GM18507 (cell line): Measurements from ENCODE around the gene ZDHHC21.

Experiments
- DNase-seq: peaks from one replicate; pipeline ENCODE4 v3.0.0; 2011; ENCODE audit warnings: low read depth; ENCODE audit not compliant: insufficient read length; ENCODE audit errors: extremely low spot score
- FAIRE-seq: peaks from 2 replicates; lab custom pipeline; 2011; peaks lifted over from hg19 to GRCh38; lab: Jason Lieb, UNC

ZDHHC21 gene, protein sequence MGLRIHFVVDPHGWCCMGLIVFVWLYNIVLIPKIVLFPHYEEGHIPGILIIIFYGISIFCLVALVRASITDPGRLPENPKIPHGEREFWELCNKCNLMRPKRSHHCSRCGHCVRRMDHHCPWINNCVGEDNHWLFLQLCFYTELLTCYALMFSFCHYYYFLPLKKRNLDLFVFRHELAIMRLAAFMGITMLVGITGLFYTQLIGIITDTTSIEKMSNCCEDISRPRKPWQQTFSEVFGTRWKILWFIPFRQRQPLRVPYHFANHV

DNA sequence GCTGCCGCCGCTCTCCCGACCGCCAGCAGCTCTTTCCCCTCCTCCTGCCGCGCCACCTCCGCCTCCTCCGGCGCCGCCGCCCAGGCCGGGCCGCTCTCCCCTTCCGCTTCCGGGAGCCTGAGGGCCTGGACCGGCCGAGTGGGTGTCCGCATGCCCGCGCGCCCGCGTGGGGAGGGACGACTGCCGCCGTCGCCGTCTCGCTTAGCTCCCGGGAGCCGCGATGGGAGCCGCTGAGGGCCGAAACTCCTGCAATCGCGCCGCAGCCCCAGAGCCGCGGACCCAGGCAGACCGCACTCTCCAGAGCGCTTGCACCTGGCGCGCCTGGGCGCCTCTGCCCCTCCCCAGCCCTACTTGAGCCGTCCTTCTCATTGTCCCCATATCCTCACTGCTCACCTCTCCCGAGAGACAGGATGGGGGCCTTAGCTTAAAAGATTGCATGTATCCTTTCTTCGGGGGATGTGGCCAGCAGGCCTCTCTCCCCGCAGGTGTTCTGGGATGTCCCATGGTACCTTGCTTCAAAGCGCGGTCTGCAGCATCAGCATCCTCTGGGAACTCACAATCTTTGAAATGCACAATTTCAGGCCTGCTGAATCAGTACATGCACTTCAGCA lies at the start of gene ZDHHC21:
TSS of gene ZDHHC21 (minus strand) at position 182 of the 611 bp plus-strand sequence. CDS start 19,092 bp downstream, outside the sequence.
- DNase-seq, result peak; percentile 58

DNA sequence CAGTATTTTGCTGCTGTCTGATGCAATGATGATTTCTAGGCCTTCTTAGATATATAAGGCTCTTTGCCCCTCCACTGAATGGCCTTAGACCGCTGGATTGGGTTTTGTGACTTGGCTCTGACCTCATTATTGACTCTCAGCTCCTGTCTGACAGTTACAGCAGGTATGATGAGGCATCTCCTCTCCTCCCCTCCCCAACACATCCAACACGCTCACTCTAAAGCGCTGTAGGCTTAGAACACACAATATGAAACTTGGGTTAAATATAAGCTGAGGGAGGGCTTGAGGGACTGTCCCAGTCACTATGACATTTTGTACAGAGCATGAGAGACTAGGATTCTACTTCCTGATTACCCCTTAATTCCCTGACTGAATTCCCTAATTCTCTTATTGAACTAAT lies 48.1 kb upstream of the ZDHHC21 start:
- FAIRE-seq (peak; percentile 36), DNase-seq (no peak)

More for the DNA sequence above, at the start of gene ZDHHC21:
- peak; percentile 82 for FAIRE-seq

DNA sequence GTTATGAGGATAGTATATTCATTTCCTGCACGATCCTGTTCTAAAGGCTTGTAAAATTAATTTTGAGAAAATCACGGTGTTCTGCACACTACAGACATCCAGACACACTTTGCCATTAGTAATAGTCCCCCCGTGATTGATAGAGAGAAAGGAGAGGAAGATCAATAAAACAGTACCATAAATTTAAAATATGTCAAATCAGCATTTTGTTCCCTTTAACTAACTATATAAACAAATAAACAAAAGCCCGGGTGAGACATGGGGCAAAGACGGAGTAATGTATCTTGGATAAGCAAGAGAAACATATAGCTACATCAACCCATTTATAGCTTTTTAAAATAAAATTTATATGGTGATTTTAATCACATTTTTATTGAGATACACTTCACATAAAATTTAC lies 39.9 kb upstream of the ZDHHC21 start:
- DNase-seq (no peak), FAIRE-seq (no peak)

DNA sequence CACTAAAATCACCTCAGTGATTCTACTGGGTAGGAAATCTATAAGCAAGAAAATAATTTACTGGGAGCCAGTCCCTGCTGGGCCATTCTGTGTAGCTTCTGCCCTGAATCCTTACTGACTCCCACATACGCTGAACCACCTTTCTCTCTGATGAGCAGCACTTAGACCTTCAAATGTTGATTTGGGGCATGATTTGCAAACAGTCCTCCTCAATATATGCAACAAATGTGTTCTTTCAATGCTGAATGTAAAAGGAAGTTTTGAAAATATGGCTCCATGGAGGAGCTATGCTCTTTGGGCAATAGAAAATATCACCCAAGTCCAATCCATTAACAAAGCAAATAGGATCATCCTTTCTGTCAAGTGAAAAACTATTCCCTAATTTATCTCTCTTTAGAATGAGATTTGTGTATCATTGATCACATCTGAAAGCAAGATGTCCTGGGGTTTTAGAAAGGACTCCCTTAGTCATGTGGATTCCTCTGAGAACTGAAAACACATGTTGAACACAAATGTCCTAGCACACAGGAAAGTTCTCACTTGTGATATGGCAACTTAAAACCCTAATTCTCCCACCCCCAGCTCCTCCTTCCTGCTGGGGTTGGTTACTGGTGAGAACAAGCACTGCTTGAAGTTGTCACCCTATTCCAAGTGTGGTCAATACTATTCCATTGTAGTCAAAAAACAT lies 38.2 kb upstream of the ZDHHC21 start:
- FAIRE-seq (no peak), DNase-seq (no peak)

DNA sequence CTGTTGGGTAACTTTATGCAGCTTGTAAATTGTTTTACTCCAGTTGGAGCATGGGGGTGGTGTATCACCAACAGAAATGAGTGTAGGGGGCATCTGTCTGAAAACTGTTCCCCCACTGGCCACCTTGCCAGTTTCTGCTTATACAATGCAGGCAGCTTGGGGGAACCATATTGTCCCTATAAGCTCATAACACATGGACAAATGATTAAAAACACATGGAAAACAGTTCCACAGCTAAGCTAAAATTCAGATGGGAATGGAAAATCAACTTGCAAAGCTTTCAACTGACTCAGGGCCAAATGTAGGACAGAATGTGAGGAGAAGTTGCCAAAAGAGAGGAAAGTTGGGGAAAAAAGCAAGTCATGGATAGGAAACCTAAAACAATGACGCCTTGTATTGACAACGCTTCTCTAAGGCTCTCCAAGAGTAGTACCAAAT lies 37.2 kb upstream of the ZDHHC21 start:
- FAIRE-seq (no peak), DNase-seq (no peak)

DNA sequence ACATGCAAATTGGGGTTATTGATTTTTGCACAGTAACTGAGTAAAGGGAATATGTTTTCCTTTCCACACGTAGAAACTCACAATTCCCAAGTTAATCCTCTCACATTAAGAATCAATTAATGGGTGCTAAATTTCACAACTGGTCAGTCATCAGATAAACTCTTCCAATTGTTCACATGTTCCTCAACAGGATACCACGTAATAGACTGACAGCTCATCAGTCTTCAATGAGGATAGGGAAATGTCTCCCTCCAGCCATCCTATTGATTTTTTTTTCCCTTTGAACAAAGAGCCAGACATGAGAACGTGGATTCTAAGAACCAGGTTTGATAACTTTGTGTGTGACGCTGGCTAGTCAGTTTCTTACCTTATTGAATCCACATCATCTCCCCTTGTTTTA lies 30.1 kb upstream of the ZDHHC21 start:
- no peak for FAIRE-seq
- no peak for DNase-seq

DNA sequence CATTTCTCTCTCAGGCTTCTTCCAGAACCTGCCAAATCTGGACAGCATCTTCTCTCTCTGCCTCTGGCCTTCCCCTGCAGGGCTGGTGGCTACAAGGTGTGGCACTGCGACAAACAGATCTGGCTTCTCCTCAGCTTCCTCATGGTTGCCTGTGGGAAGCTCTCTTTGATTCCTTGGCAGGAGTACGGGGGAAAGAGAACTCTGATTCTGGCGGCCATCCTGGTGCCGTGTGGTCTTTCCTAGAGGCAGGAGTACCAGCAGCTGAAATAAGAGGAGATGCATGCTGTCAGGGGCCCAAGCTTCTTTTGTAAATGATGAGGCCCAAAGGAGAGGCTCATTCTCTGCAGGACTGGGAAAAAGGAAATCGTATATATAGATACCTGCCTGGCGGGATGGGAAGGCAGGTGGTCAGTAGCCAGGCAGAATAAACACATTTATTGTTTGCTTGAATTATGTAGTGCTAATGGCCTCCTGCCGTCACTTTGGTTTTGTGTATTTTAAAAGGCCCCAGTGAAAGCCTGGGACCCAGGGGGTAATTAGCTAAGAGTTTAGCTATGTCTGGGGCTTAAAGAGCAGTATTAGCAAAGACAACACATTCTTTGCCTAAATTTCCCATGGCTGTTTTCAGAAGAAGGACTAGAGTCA lies 29.3 kb upstream of the ZDHHC21 start, which contains the start of gene CER1:
TSS of gene CER1 (minus strand) at position 343 of the 645 bp plus-strand sequence. CDS start at position 282, 61 bp downstream.
- DNase-seq, result no peak
- FAIRE-seq, result no peak

DNA sequence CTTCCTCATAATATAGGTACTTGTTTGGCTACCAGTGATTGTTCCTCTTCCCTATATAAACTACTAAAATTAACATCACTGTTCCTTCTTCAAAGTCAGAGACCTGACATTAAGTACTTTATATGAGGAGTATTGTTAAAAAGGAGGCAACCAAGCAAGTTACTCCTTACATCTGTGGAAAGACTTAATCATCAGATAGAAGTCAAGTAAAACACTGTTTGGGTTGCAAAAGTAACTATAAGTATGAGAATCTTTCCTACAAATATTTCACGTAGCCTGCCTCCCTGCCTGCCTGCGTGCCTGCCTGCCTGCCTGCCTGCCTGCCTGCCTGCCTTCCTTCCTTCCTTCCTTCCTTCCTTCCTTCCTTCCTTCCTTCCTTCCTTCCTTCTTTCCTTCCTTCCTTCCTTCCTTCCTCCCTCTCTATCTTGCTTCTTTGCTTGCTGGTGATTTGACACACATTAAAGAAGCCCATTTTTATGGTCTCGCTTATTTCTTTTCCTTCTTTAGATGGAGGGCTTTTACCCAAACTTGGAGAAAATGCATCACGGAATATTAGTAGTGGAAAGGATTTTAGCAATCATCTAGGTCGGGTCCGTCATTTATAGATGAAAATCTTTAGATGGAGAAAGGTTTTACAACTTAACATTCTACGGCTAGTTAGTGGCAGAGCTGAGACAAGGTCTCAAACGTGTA lies 26.1 kb upstream of the ZDHHC21 start:
- FAIRE-seq (no peak), DNase-seq (no peak)

DNA sequence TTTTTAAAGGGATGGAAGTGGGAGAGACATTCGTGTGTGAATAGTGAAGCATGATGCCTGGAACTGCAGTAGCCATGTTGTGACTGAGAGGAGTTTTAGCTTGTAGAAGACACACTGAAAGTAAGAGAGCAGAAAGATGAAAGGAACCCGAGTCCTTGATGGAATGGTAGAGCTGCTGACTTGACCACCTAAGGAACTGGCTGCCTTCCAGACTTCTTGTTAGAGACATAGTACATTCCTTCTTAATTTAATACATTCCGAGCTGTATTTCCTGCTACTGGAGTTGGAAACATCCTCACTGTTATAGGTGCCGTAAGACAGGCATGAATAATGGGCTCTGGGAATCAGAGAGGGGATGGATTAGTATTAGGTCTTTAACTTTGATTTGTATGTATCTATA lies 21.9 kb upstream of the ZDHHC21 start:
- DNase-seq (no peak), FAIRE-seq (no peak)

DNA sequence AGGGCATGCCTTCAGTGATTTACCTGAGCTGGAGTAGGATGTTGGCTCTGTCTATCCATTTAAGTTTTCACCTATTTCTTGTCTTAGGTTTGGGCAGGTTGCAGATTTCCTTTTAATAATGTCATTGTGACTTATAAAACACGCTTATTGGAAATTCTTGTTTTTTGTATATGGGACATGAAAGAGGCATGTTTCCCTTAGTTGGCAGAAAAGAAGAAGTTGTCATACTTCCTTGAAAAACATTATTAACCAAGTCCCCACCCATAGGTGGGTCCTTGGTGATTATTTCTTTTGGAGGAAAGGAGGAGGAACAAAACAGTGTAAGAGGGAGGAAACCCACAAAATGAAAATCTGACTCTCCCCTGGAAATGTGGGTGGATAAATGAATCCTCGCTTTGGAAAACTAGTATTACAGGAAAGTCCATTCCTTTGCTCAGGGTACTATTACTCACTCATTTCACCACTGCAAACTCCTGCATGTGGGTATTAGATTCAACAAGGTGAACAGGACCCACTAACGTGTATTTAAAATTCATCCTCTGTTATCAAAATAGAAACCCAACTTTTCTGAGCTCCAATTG lies 20.0 kb upstream of the ZDHHC21 start:
- FAIRE-seq, result no peak
- DNase-seq, result no peak

DNA sequence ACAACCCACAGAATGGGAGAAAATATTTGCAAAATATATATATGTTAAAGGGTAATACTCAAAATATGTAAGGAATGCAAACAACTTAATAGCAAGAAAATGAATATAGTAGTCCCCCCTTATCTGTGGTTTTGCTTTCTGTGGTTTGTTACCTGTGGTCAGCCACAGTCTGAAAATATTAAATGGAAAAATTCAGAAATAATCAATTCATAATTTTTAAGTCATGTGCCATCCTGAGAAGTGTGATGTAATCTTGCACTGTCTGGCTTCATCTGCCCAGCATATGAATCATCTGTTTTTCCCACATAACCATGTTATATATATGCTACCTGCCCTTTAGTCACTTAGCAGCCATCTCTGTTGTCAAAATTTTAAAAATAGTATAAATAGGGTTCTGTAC lies 17.6 kb upstream of the ZDHHC21 start:
- no peak for DNase-seq
- no peak for FAIRE-seq

DNA sequence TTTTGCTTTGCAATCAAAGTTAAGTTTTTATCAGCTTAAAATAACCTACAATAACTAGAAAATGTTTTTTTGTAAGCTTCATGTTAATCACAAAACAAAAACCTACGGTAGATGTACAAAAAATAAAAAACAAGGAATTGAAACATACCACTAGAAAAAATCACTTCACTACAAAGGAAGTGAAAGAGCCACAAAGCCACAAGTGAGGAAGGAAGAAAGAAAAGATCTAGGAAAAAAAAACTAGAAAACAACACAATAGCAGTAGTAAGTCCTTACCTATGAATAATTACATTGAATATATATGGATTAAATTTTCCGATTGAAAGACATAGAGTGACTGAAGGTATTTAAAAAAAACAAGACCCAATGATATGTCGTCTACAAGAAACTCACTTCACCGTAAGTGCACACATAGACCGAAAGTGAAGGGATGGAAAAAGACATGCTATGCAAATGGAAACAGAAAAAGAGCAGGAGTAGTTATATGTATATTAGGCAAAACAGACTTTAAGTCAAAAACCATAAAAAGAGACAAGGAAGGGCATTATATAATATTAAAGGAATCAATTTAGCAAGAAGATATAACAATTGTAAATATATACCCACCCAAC lies 13.4 kb upstream of the ZDHHC21 start:
- FAIRE-seq, result peak; percentile 80

DNA sequence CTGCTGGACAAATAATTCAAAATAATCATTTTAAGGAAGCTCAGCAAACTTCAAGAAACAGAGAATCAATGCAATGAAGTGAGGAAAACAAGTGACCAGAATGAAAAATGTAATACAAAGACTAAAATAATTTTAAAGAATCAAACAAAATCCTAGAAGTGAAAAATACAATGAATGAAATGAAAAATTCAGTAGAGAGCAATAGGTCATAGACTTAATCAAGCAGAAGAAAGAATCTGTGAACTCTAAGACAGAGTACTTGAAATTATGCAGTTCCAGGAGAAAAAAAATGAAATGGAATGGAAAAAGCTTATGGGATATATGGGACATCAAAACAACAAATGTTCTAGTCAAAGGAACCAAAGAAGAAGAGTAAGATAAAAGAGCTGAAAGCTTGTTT lies 11.8 kb upstream of the ZDHHC21 start:
- DNase-seq, result no peak
- FAIRE-seq, result no peak

More for the DNA sequence above, 13.4 kb upstream of the ZDHHC21 start:
- DNase-seq, result no peak

DNA sequence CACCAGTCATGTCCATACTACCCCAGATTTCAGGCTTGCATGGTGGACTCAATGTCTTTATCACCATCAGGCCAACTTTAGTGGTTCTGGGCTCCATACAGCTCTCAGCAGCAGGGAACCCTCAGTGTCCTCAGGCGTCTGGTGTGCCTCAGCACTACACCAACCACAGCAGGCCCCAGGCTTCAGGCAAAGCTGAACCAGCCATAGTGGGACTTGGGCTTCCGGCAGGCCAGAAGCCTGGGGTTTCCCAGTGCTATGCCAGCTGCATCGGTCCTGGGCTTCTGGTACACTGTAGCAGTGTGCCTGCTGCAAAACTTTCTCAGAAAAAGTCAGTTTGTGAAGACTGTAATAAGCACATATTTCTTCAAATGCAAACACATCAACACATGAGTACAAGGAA lies 11.0 kb upstream of the ZDHHC21 start:
- no peak for FAIRE-seq
- DNase-seq, result no peak

DNA sequence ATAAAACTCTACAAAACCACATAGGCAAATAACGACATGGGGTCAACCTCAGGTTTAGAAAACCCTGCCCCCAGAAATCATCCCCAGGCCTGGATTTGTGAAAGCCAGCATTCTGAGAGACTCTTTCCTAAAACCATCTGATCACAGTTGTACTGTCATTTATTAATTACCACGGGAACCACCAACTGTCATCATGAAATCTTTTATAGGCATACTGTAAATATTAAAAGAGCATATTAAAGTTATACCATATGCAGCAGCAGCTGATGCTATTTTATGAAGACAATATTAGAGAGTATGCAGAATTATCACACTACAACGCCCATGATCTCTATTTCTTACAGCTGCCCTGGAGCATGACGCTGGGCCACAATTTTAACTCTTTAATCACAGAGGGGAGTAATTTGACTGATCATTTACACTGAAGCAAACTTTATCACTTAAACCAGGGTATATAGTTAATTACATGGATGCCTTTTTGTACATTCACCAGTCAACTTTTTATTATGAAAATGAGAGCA lies 9.0 kb upstream of the ZDHHC21 start:
- FAIRE-seq, result no peak
- DNase-seq, result no peak

DNA sequence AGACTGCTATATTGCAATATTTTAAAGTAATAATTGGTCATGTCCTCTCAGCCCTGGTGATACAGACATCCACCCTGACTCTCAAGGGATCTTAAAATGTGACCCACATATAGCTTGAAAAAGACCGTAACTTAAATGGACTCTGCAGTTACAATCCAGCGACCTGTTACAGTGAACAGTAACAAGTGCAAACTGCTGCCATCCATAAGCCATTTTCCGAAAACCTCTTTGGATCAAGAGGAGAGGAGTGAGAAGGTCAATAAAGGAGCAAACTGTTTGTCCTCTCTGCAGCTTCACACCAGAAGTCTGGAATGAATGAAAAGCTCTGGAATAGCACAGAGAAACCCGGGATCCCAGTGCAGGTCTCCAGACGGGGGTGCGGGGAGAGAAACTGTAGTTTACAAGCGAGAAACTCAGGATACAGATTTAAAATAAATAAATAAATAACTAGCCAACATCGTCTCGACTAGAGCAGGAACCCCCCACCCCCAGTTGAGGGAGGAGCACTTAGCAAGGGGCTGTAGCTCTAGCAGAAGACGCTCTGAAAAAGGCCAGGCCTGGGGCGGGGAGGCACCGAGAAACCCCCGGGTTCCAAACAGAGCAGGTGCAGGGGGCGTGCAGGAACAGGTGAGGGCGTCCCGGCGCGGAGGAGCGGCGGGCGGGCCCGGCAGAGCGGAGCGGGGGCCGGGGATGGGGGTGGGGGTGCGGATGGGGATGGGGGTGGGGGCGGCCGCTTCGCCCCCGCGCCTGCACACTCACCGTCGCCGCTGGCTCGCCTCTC lies 572 bp downstream of the ZDHHC21 start:
- DNase-seq (no peak), FAIRE-seq (peak; percentile 80)

DNA sequence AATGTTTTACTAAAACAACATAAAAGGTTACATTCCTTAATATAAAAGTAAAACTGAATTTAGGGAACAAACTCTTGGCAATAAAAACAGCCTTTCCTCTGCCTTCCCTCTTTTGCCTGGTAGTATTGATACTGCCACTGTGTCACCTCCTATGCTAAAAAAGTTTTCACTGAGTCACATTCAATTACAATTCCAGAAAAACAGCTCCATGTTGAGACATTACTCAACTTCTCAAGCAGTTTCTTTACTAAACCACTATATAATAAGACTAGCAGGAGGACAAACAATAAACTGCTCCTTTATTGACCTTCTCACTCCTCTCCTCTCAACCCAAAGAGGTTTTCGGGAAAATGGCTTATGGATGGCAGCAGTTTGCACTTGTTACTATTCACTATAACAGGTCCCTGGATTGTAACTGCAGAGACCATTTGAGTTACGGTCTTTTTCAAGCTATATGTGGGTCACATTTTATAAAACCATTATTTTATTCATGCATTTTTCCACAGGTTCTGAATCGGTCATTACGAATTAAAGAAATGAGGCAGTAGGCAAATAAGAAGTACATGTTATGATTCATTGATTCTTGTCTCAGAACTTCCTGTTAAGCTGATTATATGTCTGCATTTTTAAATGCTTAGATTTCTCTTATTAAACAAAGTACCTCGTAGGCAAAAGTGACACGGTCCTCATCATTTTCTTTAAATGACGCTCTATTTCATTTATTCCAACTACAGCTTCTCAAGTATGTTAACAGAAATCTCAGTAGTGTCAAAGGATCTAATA lies 2.1 kb downstream of the ZDHHC21 start:
- FAIRE-seq (peak; percentile 70), DNase-seq (no peak)
